BJ (cell line): ENCODE results near the gene C1QTNF5. TPM values are rescaled to one million over a fixed set of nuclear protein-coding genes. Genes with fewer than 3 reads are reported as not detected.

Experiments
- CTCF ChIA-PET: fragments of 350-600 bp; formaldehyde crosslinking; extraction: SDS; loops from one replicate; lab custom pipeline; 2021; ENCODE audit warnings: antibody characterized with exemption, inconsistent platforms; lab: Yijun Ruan, JAX
- POLR2A ChIA-PET: fragments of 300-600 bp; sonication (Branson Sonifier 250); formaldehyde crosslinking; extraction: SDS; loops from one replicate; lab custom pipeline; 2021; ENCODE audit warnings: antibody characterized with exemption; lab: Charles Lee
- DNase-seq: peaks from one replicate; pipeline ENCODE4 v3.0.0-alpha.2; 2011; ENCODE audit warnings: low read depth
- H3K27me3 ChIP-seq: 2 replicates; pipeline ENCODE4 v1.6.0; 2011; ENCODE audit warnings: low read length; ENCODE audit not compliant: control insufficient read depth, insufficient read depth
- H3K36me3 ChIP-seq: 2 replicates; pipeline ENCODE4 v1.5.1; 2011; ENCODE audit warnings: low read length; ENCODE audit not compliant: control insufficient read depth, insufficient read depth
- H3K4me3 ChIP-seq: 2 replicates; pipeline ENCODE4 v1.5.1; 2011; ENCODE audit warnings: low read depth, mild to moderate bottlenecking, control low read depth, low read length
- polyA plus RNA-seq: library from polyadenylated mRNA; depleted of rRNA; stranded (reverse); fragments of >200 nt; gene quantifications from 2 replicates; pipeline ENCODE4 v1.2.3, GENCODE V29; 2011
- TF ChIP-seq, protein P1 (sequence below): IDR thresholded peaks from 2 replicates; pipeline ENCODE4 v1.5.1; 2011; ENCODE audit warnings: low read depth, mild to moderate bottlenecking, control low read depth, inconsistent platforms, low read length, moderate library complexity; ENCODE audit not compliant: insufficient read depth

The C1QTNF5 gene
- polyA plus RNA-seq, 1 experiment: 19.4 TPM

DNA sequence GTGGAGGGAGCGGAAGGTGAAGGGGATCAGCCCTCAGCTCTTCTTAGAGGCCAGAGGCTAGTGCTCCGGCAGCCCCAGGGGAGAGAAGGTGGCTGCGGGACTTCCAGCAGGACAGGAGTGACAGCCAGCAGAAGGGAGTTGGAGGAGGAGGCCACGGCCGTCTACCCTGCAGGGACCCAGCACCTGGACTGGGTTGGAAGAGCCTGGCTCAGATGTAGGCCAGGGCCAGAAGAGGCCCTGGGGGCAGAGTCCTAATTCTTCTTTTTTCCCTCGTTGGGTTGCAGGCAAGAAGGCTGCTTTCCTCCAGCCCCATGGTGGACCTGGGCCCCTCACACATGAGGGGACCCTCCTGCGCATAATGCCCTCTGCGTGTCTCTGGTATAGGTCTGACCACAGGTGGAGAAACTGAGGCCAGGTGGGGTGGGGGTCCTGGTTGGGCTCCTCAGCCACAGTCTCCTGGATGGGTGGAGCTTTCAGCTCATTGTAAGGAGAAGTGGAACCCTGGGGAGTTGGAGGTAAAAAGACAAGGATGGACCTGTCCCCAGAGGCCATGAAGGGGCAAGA lies 21.5 kb downstream of the C1QTNF5 start:
- ChIA-PET CTCF (interaction anchor here (0.9 to 1.9 kb wide), 6 partner anchors 18 to 155 kb away, joined by 3 to 4 read pairs (median 3); no protein-coding TSS in a partner anchor), POLR2A (no interaction called here)
- H3K4me3 ChIP-seq: no peak overlapping the region
- H3K36me3 ChIP-seq: no peaks in the 10 kb centered on the region
- DNase-seq: no peak
- H3K27me3 ChIP-seq: peaks cover 2% of the 10 kb centered on the region
- TF ChIP-seq, protein P1, sequence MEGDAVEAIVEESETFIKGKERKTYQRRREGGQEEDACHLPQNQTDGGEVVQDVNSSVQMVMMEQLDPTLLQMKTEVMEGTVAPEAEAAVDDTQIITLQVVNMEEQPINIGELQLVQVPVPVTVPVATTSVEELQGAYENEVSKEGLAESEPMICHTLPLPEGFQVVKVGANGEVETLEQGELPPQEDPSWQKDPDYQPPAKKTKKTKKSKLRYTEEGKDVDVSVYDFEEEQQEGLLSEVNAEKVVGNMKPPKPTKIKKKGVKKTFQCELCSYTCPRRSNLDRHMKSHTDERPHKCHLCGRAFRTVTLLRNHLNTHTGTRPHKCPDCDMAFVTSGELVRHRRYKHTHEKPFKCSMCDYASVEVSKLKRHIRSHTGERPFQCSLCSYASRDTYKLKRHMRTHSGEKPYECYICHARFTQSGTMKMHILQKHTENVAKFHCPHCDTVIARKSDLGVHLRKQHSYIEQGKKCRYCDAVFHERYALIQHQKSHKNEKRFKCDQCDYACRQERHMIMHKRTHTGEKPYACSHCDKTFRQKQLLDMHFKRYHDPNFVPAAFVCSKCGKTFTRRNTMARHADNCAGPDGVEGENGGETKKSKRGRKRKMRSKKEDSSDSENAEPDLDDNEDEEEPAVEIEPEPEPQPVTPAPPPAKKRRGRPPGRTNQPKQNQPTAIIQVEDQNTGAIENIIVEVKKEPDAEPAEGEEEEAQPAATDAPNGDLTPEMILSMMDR: no peak

DNA sequence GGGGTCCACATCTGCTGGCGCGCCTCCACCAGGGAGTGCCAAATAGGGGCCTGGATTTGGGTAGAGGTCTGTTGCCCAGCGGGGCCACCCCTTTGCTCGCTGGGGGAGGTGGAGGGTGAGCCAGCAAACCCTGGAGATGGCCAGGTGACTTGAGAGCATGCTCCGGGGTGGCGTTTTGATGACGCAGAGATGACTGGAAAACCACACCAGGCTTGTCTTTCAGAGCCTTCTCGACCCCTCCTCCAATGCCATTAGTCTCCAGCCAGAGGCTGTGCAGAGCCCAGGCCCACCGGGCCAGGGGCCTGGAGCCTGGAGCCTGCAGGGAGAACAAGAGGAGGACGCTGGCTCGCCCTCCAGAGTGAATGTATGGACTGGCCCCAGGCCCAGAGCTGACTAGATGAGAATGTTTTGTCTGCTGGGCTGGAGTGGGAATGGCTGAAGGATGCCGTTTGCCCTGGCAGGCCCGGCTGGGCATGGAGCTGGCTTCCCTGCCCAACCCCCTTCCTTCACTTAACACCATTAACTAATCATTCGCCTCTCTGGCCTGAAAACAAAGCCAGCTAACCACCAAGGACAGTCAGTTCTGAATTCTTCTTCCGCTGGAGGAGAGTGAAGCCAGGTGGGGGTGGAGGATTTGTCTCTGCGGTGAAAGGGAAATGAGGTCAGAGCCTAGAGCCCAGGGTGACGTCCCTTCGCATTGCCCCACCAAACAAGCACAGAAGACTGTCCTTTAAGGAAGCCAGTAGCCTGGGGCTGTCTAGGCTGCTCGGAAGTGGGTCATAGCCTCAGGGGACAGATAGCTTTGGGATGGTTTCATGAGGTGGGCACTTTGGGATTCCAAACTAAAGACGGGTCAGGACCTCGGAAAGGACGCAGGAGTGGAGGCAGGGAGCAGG lies 22.2 kb downstream of the C1QTNF5 start:
- TF ChIP-seq, protein P1: no peak
- ChIA-PET CTCF (interaction anchor here (1.1 to 1.9 kb wide), 4 partner anchors 19 to 173 kb away, joined by 3 to 5 read pairs (median 4); no protein-coding TSS in a partner anchor), POLR2A (no interaction called here)
- H3K36me3 ChIP-seq: no peaks in the 10 kb centered on the region
- no peak overlapping the region for H3K4me3 ChIP-seq
- DNase-seq: no peak
- peaks cover 2% of the 10 kb centered on the region for H3K27me3 ChIP-seq

DNA sequence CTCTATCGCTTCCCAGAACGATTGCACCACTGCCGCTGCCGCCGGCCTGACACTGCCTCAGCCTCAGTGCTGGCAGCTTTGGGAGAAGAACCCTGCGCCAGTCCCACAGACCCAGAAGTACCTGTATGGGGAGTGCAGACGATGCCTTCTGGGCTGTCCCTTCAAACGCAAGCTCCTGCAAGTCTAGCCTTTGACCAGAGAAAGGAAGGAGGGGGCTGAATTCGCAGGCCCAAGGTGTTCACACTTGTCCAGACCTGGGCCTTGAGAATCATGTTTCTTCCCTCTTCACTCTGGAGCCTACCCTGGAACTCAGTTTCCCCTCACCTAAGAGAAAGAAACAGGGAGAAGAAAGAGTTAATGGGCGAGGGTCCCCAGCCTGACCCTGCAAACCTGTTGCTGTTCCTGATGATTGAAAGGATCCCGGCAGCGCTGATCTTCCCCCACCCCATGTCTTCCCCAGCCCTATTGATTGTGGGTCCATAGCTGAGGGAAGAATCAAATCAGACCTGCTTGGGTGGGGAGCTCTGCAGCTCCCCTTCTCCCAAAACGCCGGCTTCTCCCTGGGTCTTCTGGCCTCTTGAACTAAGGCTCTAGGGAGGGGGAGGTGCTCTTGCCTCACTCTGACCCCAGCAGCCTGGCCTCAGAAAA lies 23.0 kb downstream of the C1QTNF5 start:
- no peak for DNase-seq
- Histone ChIP-seq H3K27me3 (peaks cover 2% of the 10 kb centered on the region), H3K4me3 (no peak overlapping the region), H3K36me3 (no peaks in the 10 kb centered on the region)
- POLR2A ChIA-PET: no interaction called here
- TF ChIP-seq, protein P1: no peak
- CTCF ChIA-PET: interaction anchor here (0.9 to 2.4 kb wide), 4 partner anchors 20 to 173 kb away, joined by 3 to 8 read pairs (median 4); no protein-coding TSS in a partner anchor

DNA sequence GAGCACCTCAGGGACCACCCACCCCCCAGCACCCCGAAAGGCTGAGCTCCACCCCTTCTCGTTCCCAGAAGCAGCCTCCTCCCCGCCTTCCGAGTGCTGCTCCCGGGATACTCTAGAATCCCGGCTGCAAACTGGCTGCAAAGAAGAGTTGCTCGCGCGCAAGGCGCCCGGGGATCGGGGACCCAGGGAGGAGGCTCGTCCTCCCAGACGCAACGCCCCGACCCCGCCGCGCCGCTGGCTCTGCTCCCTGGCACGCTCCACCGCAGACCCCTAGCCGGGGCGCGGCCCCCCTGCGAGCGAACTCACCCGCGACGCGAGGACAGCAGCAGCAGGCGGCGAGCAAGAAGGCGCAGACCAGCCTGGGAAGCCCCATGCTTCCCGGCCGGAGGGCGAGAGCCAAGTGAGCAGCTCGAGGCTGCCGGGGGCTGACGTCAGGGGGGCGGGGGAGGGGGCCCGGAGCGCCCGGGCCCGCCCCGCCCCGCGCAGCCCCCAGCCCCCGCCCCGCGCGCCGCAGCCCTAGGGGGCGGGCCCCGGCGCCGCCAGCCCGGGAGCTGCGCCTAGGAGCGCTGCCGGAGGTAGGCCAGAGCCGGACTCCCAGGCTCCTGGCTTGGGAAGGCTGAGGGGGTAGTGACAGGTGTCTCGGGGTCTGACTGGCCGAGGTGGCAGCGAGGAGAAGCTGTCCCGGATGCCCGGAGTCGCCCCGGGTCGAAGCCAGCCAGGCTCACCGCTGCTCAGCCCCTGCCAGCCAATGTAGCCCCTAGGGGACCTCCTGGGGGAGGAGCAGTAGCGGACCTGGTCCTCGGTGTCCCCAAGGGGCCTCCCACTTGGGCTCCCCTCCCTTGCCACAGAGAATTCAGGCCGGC lies 23.7 kb downstream of the C1QTNF5 start, which contains the start of gene MCAM:
Gene MCAM, minus strand, starts transcription at position 402 of the 863 bp plus-strand sequence. Its CDS starts 29 bp downstream, at position 373.
- POLR2A ChIA-PET: interaction anchor here (0.6 kb wide), 1 partner anchor 13 kb away, joined by 3 read pairs; no protein-coding TSS in a partner anchor
- CTCF ChIA-PET: interaction anchor here (0.8 to 2.4 kb wide), 5 partner anchors 10 to 158 kb away, joined by 3 to 8 read pairs (median 4); no protein-coding TSS in a partner anchor

More for the DNA sequence above, 23.7 kb downstream of the C1QTNF5 start, which contains the start of gene MCAM:
- peak within 1 kb of the TSS; percentile 48 for H3K4me3 ChIP-seq
- no peaks in the 10 kb centered on the region for H3K36me3 ChIP-seq
- TF ChIP-seq, protein P1: no peak
- DNase-seq: no peak
- H3K27me3 ChIP-seq: peaks cover 2% of the 10 kb centered on the region
